HUES48 (cell line): ENCODE data around the gene HBE1.
"Not testable (repeated sequence)": the region's sequence is repeated elsewhere in the genome, so short reads cannot be mapped to it uniquely, and the experiment has no call there.

ENCODE experiments used
- H3K27ac ChIP-seq: one replicate; pipeline ENCODE4 v1.7.0; 2013; ENCODE audit warnings: low read depth, low read length, inconsistent platforms
- H3K27me3 ChIP-seq: 2 replicates; pipeline ENCODE4 v1.6.1; 2013; ENCODE audit warnings: mild to moderate bottlenecking, low read length; ENCODE audit not compliant: control insufficient read depth, insufficient read depth
- H3K36me3 ChIP-seq: 2 replicates; pipeline ENCODE4 v1.6.1; 2013; ENCODE audit warnings: low read length; ENCODE audit not compliant: control insufficient read depth, insufficient read depth
- H3K4me1 ChIP-seq: 2 replicates; pipeline ENCODE4 v1.6.1; 2013; ENCODE audit warnings: mild to moderate bottlenecking, low read length; ENCODE audit not compliant: control insufficient read depth, insufficient read depth
- H3K4me3 ChIP-seq: 2 replicates; pipeline ENCODE4 v1.5.1; 2013; ENCODE audit warnings: mild to moderate bottlenecking, low read depth, low read length
- H3K9ac ChIP-seq: 2 replicates; pipeline ENCODE4 v1.6.1; 2013; ENCODE audit warnings: mild to moderate bottlenecking, low read depth, low read length, moderate library complexity
- H3K9me3 ChIP-seq: 2 replicates; pipeline ENCODE4 v1.6.1; 2013; ENCODE audit warnings: low read length; ENCODE audit not compliant: control insufficient read depth, insufficient read depth

HBE1 gene

DNA sequence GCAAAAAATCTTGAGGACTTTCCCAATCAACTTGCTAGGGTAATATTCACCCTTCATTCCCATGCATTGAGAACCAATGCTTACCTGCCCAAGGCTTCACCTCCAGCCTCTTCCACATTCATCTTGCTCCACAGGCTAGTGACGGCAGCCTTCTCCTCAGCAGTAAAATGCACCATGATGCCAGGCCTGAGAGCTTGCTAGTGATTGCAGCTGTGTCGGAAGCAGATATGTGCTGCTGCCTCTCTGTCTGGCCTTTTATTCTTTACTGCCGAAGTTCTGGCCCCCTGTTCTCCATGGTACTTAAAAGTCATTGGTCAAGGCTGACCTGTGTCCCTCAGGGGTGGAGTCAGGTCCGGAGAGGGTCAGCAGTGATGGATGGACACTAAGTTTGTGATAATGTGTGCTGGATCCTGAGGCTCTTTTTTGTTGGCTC, at the start of gene HBE1:
Gene HBE1, minus strand, starts transcription at position 231 of the 433 bp plus-strand sequence. Its CDS starts 55 bp downstream, at position 176.
- no peaks in the 10 kb centered on the region for H3K9me3 ChIP-seq
- peaks cover 7% of the 10 kb centered on the region; the same call in 1 of the 2 replicates for H3K4me1 ChIP-seq
- no peak within 1 kb of the TSS for H3K27ac ChIP-seq
- H3K4me3 ChIP-seq = no peak within 1 kb of the TSS
- H3K27me3 ChIP-seq = no peaks in the 10 kb centered on the region
- no peak within 1 kb of the TSS for H3K9ac ChIP-seq
- H3K36me3 ChIP-seq = no peaks in the 10 kb centered on the region

DNA sequence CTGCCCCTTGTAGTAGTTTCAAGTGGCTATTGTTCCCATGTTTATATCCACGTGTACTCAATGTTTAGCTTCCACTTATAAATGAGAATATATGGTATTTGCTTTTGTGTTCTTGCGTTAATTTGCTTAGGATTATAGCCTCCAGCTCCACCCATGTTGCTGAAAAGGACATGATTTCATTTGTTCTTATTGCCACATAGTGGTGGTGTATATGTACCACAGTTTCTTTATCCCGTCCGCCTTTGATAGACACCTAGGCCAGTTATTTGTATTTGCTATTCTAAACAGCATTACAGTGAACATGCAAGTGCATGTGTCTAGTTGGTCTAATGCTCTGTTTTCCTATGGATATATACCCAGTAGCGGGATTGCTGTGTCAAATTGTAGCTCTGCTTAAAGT, 47.5 kb upstream of the HBE1 start:
- no peaks in the 10 kb centered on the region for H3K9me3 ChIP-seq
- no peaks in the 10 kb centered on the region for H3K36me3 ChIP-seq
- no peak overlapping the region for H3K4me3 ChIP-seq
- no peak overlapping the region for H3K9ac ChIP-seq
- no peaks in the 10 kb centered on the region for H3K4me1 ChIP-seq
- H3K27ac ChIP-seq = no peak overlapping the region
- no peaks in the 10 kb centered on the region for H3K27me3 ChIP-seq

DNA sequence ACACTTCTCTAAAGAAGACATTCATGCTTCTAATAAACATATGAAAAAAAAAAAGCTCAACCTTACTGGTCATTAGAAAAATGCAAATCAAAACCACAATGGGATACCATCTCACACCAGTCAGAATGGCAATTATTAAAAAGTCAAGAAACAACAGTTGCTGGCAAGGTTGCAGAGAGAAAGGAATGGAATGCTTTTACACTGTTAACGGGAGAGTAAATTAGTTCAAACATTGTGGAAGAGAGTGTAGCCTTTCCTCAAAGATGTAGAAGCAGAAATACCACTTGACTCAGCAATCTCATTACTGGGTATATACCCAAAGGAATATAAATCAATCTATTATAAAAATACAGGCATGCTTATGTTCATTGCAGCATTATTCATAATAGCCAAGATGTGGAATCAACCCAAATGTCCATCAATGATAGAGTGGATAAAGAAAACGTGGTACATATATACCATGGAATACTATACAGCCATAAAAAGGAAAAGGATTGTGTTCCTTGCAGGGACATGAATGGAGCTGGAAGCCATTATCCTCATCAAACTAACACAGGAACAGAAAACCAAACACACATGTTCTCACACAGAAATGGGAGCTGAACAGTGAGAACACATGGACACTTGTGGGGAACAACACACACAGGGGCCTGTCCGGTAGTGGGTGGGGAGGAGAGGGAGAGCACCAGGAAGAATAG, 43.7 kb upstream of the HBE1 start:
- H3K36me3 ChIP-seq, H3K9ac ChIP-seq, H3K27ac ChIP-seq, H3K4me1 ChIP-seq, H3K27me3 ChIP-seq, H3K9me3 ChIP-seq, H3K4me3 ChIP-seq: not testable (repeated sequence)

DNA sequence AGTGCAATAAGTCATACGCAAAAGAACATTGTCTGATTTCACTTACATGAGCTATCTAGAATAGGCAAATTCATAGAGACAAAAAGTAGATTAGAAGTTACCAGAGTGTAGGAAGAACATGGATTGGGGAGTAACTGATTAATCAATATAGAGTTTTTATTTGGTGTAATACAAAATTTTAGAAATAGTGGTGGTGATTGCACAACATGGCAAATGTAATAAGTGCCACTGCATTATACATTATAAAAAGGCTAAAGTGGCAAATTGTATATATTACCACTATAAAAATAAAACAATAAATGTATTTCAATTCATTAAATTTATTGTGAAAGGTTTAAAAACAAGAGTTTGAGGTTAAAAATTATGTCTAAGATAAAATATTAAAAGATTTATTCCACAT, 40.7 kb upstream of the HBE1 start:
- Histone ChIP-seq H3K27me3 (no peaks in the 10 kb centered on the region), H3K9ac (no peak overlapping the region), H3K27ac (no peak overlapping the region), H3K9me3 (no peaks in the 10 kb centered on the region), H3K4me1 (no peaks in the 10 kb centered on the region), H3K4me3 (no peak overlapping the region), H3K36me3 (no peaks in the 10 kb centered on the region)

DNA sequence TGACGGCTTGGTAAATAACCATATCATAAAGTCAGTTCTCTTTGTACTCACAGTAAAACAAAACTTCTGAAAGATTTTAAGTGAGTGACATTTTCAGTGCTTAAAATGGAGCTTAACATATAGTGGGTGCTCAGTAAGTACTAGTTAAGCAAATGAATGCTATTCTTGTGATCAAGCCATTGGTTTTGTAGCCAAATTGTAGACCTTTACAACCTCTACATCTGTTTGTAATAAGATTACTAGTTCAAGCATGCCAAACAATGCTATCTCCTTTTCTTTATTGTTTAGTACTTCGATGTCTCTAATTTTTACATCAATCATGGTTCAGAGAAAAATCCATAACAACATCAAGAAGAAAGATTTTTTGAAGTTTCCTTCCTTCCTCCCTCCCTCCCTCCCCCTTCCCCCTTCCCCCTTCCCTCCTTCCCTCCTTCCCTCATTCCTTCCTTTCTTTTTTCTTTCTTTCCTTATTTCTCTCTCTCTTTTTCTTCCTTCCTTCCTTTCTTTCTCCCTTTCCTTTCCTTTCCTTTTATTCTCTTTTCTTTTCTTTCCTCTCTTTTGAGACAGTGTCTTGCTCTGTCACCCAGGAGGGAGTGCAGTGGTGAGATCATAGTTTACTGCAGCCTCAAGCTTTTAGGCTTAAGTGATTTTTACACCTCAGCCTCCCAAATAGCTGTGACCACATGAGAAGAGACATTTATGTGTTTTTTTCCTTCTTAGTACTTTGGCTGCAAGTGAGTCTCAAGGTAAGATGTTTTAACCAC, 37.7 kb upstream of the HBE1 start:
- H3K36me3 ChIP-seq = no peaks in the 10 kb centered on the region
- no peaks in the 10 kb centered on the region for H3K27me3 ChIP-seq
- no peaks in the 10 kb centered on the region for H3K9me3 ChIP-seq

DNA sequence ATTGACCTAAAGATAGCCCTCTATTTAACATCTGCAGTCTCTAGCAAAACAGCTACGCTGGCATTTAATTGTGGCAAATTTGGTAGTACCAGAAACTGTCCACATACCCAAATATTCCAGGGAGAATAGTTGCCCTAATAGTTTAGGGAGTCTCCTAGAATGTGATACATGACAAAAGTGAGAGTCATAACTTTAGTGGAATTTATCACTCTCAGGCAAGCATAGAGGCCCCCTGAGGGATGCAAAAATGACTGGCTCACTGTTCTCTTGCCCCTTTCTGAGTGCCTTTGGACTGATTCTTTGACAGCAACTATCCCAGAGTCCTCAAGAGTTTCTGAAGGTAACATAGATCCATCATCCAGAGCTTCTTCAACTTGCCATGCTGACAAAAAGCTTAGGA, 34.3 kb upstream of the HBE1 start:
- Histone ChIP-seq H3K27me3 (no peaks in the 10 kb centered on the region), H3K27ac (no peak overlapping the region), H3K4me3 (no peak overlapping the region), H3K9ac (no peak overlapping the region), H3K9me3 (no peaks in the 10 kb centered on the region), H3K4me1 (no peaks in the 10 kb centered on the region), H3K36me3 (no peaks in the 10 kb centered on the region)

More for the DNA sequence above, 37.7 kb upstream of the HBE1 start:
- H3K4me1 ChIP-seq = no peaks in the 10 kb centered on the region
- no peak overlapping the region for H3K9ac ChIP-seq
- no peak overlapping the region for H3K27ac ChIP-seq
- H3K4me3 ChIP-seq = no peak overlapping the region

DNA sequence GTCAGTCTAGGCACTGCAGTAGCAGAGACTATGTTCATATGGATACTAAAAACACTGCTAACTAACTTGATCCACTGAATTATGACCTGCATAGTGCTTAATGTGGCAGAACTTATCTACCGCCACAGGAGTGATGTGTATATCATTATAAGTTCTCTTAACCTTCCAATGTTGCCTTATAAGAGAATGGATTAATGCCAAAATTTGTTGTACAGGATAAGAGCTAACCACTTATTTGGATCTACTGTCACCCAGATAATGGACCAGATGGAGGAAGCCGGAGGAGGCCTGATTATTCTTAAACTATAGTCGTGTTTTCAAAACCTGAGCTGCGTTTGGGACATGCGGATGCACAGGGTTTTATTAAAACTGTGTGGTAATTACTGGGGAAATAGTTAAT, 33.9 kb upstream of the HBE1 start:
- Histone ChIP-seq H3K27me3 (no peaks in the 10 kb centered on the region), H3K9ac (no peak overlapping the region), H3K4me3 (no peak overlapping the region), H3K4me1 (no peaks in the 10 kb centered on the region), H3K27ac (no peak overlapping the region), H3K36me3 (no peaks in the 10 kb centered on the region), H3K9me3 (no peaks in the 10 kb centered on the region)

DNA sequence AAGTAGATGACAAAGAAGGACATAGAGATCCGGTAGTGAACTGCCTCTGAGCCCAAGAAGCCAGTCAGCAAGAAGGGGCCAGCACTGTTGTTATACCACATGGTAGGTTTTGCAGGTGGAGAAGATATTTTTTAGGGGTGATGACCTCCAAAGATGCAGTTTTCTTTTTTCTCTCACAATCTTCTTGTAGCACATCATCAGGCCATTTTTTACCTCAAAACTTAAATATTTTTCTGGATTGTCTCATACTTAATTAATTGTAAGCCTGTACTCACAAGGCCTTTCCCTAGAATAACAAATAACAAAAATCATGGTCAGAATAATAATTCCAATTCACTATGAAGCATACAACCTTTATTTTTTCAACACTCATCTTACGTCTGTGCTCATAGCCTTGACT, 32.1 kb upstream of the HBE1 start, which contains the start of gene OR51B4:
Gene OR51B4, minus strand, starts transcription at position 101 of the 400 bp plus-strand sequence. Its CDS starts 0 bp downstream, at position 101.
- H3K4me3 ChIP-seq = no peak within 1 kb of the TSS
- H3K27me3 ChIP-seq = no peaks in the 10 kb centered on the region
- H3K9me3 ChIP-seq = no peaks in the 10 kb centered on the region
- no peak within 1 kb of the TSS for H3K9ac ChIP-seq
- no peaks in the 10 kb centered on the region for H3K36me3 ChIP-seq
- no peak within 1 kb of the TSS for H3K27ac ChIP-seq
- no peaks in the 10 kb centered on the region for H3K4me1 ChIP-seq

DNA sequence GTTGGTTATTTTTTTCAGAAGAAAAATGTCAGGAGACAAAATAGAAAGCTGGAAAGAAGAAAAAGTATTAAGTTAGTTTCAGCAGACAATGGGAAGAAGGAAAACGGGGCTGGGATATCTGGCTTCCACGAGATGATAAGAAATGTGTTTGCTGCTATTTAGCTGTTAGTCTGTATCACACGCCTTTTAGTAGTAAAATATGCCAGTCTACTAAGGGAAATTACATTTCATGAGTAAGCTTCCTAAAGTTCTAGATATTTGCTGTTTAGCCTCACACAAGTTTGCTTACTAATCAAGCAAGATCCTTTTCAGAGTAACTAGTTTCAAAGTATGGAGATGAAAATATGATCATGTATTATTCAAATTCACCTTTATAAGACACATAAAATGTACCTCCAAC, 30.5 kb upstream of the HBE1 start:
- Histone ChIP-seq H3K4me1 (no peaks in the 10 kb centered on the region), H3K27me3 (no peaks in the 10 kb centered on the region), H3K4me3 (no peak overlapping the region), H3K9me3 (no peaks in the 10 kb centered on the region), H3K27ac (no peak overlapping the region), H3K9ac (no peak overlapping the region), H3K36me3 (no peaks in the 10 kb centered on the region)

DNA sequence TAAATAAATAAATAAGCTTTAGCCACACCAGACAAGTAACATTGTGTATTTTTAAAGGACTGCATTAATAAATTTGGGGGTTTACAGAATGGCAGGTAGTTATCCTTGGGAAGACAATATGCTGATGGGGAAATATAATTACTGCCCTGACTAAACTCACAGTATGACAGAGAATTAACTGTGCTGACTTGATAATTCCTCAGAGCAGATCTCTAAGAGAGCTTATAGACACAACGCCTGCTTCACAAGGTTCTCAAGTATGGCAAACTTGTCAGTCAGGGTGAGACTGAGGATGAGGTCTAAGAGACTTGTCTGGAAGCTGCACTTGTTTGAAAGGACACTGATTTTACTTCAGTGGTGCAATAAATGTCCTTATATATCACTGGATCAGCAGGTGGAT, 28.7 kb upstream of the HBE1 start:
- Histone ChIP-seq H3K9ac (no peak overlapping the region), H3K4me1 (no peaks in the 10 kb centered on the region), H3K9me3 (no peaks in the 10 kb centered on the region), H3K4me3 (no peak overlapping the region), H3K36me3 (no peaks in the 10 kb centered on the region), H3K27ac (no peak overlapping the region), H3K27me3 (no peaks in the 10 kb centered on the region)

DNA sequence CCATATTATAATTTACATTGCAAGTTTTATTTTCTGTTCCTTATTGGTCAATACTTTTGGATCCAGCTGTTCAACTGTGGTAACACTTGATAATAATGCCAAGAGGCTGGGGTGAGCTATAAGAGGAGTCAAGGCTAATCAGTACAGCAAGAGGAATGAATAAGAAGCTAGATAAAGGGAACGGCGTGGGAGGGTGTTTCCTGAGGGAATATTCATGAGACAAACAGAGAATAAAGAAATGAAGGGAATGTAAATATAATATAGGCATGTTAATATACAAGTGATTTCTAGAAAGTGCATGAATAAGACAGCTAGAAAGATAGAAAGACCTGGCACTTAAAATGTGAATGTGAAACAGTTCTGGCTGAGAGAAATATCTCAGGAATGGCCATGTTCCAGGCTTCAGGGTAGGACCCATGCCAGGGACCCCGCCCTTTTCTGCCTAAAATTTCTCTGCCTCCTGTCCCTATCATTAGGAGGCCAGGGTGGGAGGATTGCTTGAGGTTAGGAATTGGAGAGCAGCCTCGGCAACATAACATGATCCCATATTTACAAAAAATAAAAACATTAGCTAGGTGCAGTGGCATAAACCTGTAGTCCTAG, 28.1 kb upstream of the HBE1 start:
- Histone ChIP-seq H3K9ac (no peak overlapping the region), H3K4me1 (no peaks in the 10 kb centered on the region), H3K36me3 (no peaks in the 10 kb centered on the region), H3K4me3 (no peak overlapping the region), H3K27me3 (no peaks in the 10 kb centered on the region), H3K27ac (no peak overlapping the region), H3K9me3 (no peaks in the 10 kb centered on the region)
